GM13977 (cell line): ENCODE measurements around the gene KRT28.

ENCODE experiments used
- DNase-seq: peaks from one replicate; pipeline ENCODE4 v3.0.0; 2012; ENCODE audit warnings: low spot score
- CTCF ChIP-seq: IDR thresholded peaks from 2 replicates; pipeline ENCODE4 v1.5.1; 2012; ENCODE audit warnings: mild to moderate bottlenecking, control low read depth; ENCODE audit not compliant: insufficient read depth; ENCODE audit errors: extremely low read depth, missing control alignments
- in situ Hi-C: fragments of 300-500 bp; cut with MboI; formaldehyde crosslinking; loops from one replicate; pipeline ENCODE4 v1.12.0; 2022; ENCODE audit warnings: low sequenced_read_pairs, low pct_unique_long_range_greater_than_20kb, mixed read lengths, inconsistent platforms; ENCODE audit not compliant: unreplicated experiment

KRT28 gene

GRCh38 chr17:40825599-40825998 is 25.8 kb upstream of the KRT28 start:
- no peak for TF ChIP-seq CTCF
- in situ Hi-C loops: no loop called here
- DNase-seq: no peak

- in situ Hi-C loops: no loop called here
- TF ChIP-seq CTCF: no peak
- DNase-seq: no peak
These were observed 24.5 kb upstream of the KRT28 start for GRCh38 chr17:40824015-40824832.

- TF ChIP-seq CTCF: no peak
- DNase-seq: no peak
- in situ Hi-C loops: no loop called here
These were observed 22.5 kb upstream of the KRT28 start, which contains the start of gene KRT10 for GRCh38 chr17:40822132-40822812. Gene KRT10 (minus strand): TSS chr17:40822614. CDS start chr17:40822585, 29 bp downstream.

GRCh38 chr17:40821536-40821935 is 21.8 kb upstream of the KRT28 start:
- no peak for TF ChIP-seq CTCF
- no peak for DNase-seq
- in situ Hi-C loops: no loop called here

- DNase-seq: no peak
- no peak for TF ChIP-seq CTCF
- in situ Hi-C loops: no loop called here
These were observed 20.6 kb upstream of the KRT28 start for GRCh38 chr17:40820228-40820838.

DNA sequence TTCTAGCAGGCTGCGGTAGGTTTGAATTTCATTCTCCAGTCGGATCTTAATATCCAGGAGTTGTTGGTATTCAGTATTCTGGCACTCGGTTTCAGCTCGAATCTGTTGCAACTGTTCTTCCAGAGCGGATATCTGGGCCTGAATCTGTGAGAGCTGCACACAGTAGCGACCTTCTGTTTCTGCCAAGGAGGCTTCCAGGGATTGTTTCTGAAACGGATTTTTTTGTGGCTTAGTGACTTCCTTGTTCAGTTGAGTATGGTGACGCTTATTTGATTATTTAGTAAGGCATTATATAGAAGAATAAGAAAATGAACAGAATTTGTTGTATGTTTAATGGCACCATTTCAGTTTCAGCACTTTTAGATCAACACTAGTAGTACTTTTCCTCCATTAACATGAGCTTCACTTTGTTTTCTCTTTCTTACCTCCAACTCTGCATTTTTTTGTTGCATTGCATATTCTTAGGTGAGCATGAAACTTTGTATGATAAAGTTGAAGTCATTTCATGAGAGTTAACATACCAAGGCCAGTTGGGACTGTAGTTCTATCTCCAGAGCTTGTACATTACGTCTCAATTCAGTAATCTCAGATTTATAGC is 19.9 kb upstream of the KRT28 start:
- DNase-seq: no peak
- in situ Hi-C loops: no loop called here
- no peak for TF ChIP-seq CTCF
